Activated CD8-positive, alpha-beta T cell treated with anti-CD3 and anti-CD28 coated beads for 36 hours (primary cell): Measurements from ENCODE around the gene CACNA1B. TPM values are rescaled to one million over a fixed set of nuclear protein-coding genes. Genes with fewer than 3 reads are reported as not detected.

Experiments used
- ATAC-seq: fragments of 200-7000 bp; cut with Tn5 transposase; one replicate; pipeline ENCODE4 v1.10.0; 2021; ENCODE audit warnings: mild to moderate bottlenecking, moderate library complexity
- CTCF ChIA-PET: fragments of 350-600 bp; sonication (Branson Sonifier 250); formaldehyde crosslinking; loops from one replicate; lab custom pipeline; 2021; ENCODE audit warnings: antibody characterized with exemption; lab: Charles Lee
- POLR2A ChIA-PET: fragments of 350-600 bp; sonication (Branson Sonifier 250); formaldehyde crosslinking; loops from one replicate; lab custom pipeline; 2021; ENCODE audit warnings: antibody characterized with exemption; lab: Charles Lee
- DNase-seq: peaks from one replicate; pipeline ENCODE4 v3.0.0-alpha.2; 2020
- H3K27ac Mint-ChIP-seq: one replicate; pipeline ENCODE4 v1.8.0; 2021; ENCODE audit warnings: mild to moderate bottlenecking, mixed read lengths
- H3K27me3 Mint-ChIP-seq: one replicate; pipeline ENCODE4 v1.8.0; 2021; ENCODE audit warnings: mixed read lengths
- H3K36me3 Mint-ChIP-seq: one replicate; pipeline ENCODE4 v1.8.0; 2021; ENCODE audit warnings: low read depth, mixed read lengths
- H3K4me1 Mint-ChIP-seq: one replicate; pipeline ENCODE4 v1.8.0; 2021; ENCODE audit warnings: low read depth, mixed read lengths
- H3K4me3 Mint-ChIP-seq: one replicate; pipeline ENCODE4 v1.8.0; 2021; ENCODE audit warnings: mild to moderate bottlenecking, moderate library complexity, mixed read lengths
- H3K9me3 Mint-ChIP-seq: one replicate; pipeline ENCODE4 v1.8.0; 2021; ENCODE audit warnings: mixed read lengths
- intact Hi-C: fragments of 100-400 bp; cut with micrococcal nuclease; formaldehyde crosslinking; loops from one replicate; pipeline ENCODE4 v1.10.0; 2022
- total RNA-seq, 2 experiments: library from RNA; stranded (reverse); gene quantifications; one replicate each; pipeline ENCODE4 v1.2.3, GENCODE V29; 2021
- TF ChIP-seq, protein P1 (sequence below): fragments of 200-600 bp; IDR thresholded peaks from one replicate; pipeline ENCODE4 v1.8.0; 2022; ENCODE audit warnings: antibody characterized with exemption, mild to moderate bottlenecking

The CACNA1B gene
- total RNA-seq, 2 experiments from 2014 or later, result not detected

GRCh38 chr9:137912671-137913070, 35.1 kb downstream of the CACNA1B start:
- ChIA-PET POLR2A (no interaction called here), CTCF (no interaction called here)
- no peaks in the 10 kb centered on the region for H3K4me1 Mint-ChIP-seq
- H3K4me3 Mint-ChIP-seq, result no peak overlapping the region
- peaks cover 7% of the 10 kb centered on the region for H3K27me3 Mint-ChIP-seq
- intact Hi-C loops, result no loop called here
- no peaks in the 10 kb centered on the region for H3K9me3 Mint-ChIP-seq
- no peak overlapping the region for H3K27ac Mint-ChIP-seq
- ATAC-seq (no peak), DNase-seq (no peak)
- H3K36me3 Mint-ChIP-seq, result no peaks in the 10 kb centered on the region
- TF ChIP-seq, protein P1, sequence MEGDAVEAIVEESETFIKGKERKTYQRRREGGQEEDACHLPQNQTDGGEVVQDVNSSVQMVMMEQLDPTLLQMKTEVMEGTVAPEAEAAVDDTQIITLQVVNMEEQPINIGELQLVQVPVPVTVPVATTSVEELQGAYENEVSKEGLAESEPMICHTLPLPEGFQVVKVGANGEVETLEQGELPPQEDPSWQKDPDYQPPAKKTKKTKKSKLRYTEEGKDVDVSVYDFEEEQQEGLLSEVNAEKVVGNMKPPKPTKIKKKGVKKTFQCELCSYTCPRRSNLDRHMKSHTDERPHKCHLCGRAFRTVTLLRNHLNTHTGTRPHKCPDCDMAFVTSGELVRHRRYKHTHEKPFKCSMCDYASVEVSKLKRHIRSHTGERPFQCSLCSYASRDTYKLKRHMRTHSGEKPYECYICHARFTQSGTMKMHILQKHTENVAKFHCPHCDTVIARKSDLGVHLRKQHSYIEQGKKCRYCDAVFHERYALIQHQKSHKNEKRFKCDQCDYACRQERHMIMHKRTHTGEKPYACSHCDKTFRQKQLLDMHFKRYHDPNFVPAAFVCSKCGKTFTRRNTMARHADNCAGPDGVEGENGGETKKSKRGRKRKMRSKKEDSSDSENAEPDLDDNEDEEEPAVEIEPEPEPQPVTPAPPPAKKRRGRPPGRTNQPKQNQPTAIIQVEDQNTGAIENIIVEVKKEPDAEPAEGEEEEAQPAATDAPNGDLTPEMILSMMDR, result no peak

DNA sequence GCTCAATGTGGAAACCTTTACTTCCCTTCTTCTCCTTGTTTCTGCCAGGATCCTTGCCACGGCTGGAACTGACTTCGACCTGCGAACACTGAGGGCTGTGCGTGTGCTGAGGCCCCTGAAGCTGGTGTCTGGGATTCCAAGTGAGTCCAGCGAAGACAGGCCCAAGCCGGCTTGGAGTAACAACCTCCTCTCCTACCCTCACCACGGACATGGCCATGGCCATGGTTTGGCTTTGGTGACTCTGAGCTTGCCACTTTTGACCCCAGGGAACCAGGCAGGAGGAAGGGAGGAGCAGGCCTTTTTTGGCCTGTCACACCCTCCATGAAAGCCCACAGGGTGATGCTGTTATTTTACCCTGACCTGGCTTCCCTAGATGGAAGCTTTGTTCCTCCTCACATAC, 35.5 kb downstream of the CACNA1B start:
- intact Hi-C loops, result no loop called here
- Mint-ChIP-seq H3K27me3 (peaks cover 7% of the 10 kb centered on the region), H3K9me3 (no peaks in the 10 kb centered on the region), H3K4me3 (no peak overlapping the region), H3K36me3 (no peaks in the 10 kb centered on the region), H3K4me1 (no peaks in the 10 kb centered on the region), H3K27ac (no peak overlapping the region)
- CTCF ChIA-PET, result no interaction called here
- DNase-seq, result no peak
- POLR2A ChIA-PET, result no interaction called here
- TF ChIP-seq, protein P1, result no peak
- no peak for ATAC-seq

DNA sequence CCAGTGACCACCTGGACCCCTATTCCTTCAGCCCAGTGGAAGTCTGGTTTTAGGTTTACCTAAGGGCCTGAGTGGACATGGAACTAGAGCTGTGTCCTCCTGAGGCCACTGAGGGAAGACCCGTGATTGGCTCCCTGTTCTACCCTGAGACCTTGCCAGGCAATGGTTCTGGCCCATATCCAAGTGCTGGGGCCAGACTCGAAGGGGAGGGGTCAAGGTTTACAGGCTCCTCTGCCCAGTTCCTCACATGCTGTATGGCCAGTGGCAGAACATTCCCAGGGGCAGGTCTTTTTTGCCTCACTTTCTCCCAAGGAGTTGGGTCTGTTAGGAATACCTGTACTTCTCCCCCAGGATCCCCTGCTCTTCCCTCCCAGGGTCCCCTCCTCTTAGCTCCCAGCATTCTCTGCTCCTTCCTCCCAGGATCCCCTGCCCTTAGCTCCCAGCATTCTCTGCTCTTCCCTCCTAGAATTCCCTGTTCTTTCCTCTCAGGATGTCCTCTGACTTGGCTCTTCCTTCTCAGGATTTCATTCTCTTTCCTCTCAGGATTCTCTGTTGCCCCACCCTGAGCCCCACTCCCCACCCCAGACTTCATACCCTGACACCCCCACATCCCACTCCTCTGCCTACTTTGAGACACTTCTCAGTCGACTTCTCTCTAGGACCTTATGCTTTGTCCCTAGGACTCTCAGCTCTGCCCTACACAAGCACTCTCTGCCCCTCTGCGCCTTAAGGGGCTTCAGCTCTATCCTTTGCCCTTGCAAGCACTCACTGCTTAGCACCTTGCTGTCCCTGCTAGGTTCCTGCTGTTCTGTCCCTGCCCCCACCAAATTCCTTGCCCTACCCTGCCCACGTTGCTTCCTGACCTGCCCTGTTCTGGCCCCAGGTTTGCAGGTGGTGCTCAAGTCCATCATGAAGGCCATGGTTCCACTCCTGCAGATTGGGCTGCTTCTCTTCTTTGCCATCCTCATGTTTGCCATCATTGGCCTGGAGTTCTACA, 36.5 kb downstream of the CACNA1B start:
- H3K27me3 Mint-ChIP-seq, result peaks cover 7% of the 10 kb centered on the region
- H3K4me1 Mint-ChIP-seq, result no peaks in the 10 kb centered on the region
- no peaks in the 10 kb centered on the region for H3K9me3 Mint-ChIP-seq
- CTCF ChIA-PET, result no interaction called here
- POLR2A ChIA-PET, result no interaction called here
- DNase-seq (no peak), ATAC-seq (no peak)
- H3K36me3 Mint-ChIP-seq, result no peaks in the 10 kb centered on the region
- intact Hi-C loops, result no loop called here
- TF ChIP-seq, protein P1, result no peak
- H3K4me3 Mint-ChIP-seq, result no peak overlapping the region
- no peak overlapping the region for H3K27ac Mint-ChIP-seq

- H3K4me1 Mint-ChIP-seq, result no peaks in the 10 kb centered on the region
- H3K9me3 Mint-ChIP-seq, result no peaks in the 10 kb centered on the region
- intact Hi-C loops, result no loop called here
These were observed 39.0 kb downstream of the CACNA1B start for GRCh38 chr9:137916540-137916939.

More at GRCh38 chr9:137916540-137916939, 39.0 kb downstream of the CACNA1B start:
- Mint-ChIP-seq H3K27me3 (peaks cover 5% of the 10 kb centered on the region), H3K4me3 (no peak overlapping the region), H3K36me3 (no peaks in the 10 kb centered on the region), H3K27ac (no peak overlapping the region)
- TF ChIP-seq, protein P1, result no peak
- ATAC-seq (no peak), DNase-seq (no peak)
- ChIA-PET POLR2A (interaction anchor here (0.9 kb wide), 1 partner anchor 14 kb away, joined by 3 read pairs; no protein-coding TSS in a partner anchor), CTCF (interaction anchor here (0.9 kb wide), 1 partner anchor 48 kb away, joined by 3 read pairs; no protein-coding TSS in a partner anchor)
